Progenitor cell of endocrine pancreas (in vitro differentiated cells): ENCODE results near the gene FOXC1. TPM values are rescaled to one million over a fixed set of nuclear protein-coding genes. Genes with fewer than 3 reads are reported as not detected.
A peak's percentile ranks its signal among the peaks of the same experiment; 100 is the strongest.

Experiments used
- DNase-seq: peaks from one replicate; pipeline ENCODE4 v3.0.0; 2021; ENCODE audit warnings: low spot score; ENCODE audit not compliant: unreplicated experiment
- H3K27ac Mint-ChIP-seq: 2 replicates; pipeline ENCODE4 v1.8.0; 2021; ENCODE audit warnings: mild to moderate bottlenecking, moderate library complexity, mixed read lengths
- H3K27me3 Mint-ChIP-seq: 2 replicates; pipeline ENCODE4 v1.8.0; 2021; ENCODE audit warnings: mixed read lengths
- H3K36me3 Mint-ChIP-seq: 2 replicates; pipeline ENCODE4 v1.8.0; 2022; ENCODE audit warnings: mixed read lengths; ENCODE audit not compliant: insufficient read depth
- H3K4me1 Mint-ChIP-seq: 2 replicates; pipeline ENCODE4 v1.8.0; 2021; ENCODE audit warnings: low read depth, mixed read lengths
- H3K4me3 Mint-ChIP-seq: 2 replicates; pipeline ENCODE4 v1.8.0; 2021; ENCODE audit warnings: low read depth, mild to moderate bottlenecking, moderate library complexity, mixed read lengths
- H3K9me3 Mint-ChIP-seq: 2 replicates; pipeline ENCODE4 v1.8.0; 2021; ENCODE audit warnings: low read depth, mixed read lengths
- total RNA-seq: library from RNA; stranded (reverse); gene quantifications from 2 replicates; pipeline ENCODE4 v1.2.1, GENCODE V29; 2021
- TF ChIP-seq, protein P1 (sequence below): fragments of 200-600 bp; sonication (generic); IDR thresholded peaks from one replicate; pipeline ENCODE4 v1.5.0; 2021; ENCODE audit warnings: antibody characterized with exemption, mild to moderate bottlenecking; ENCODE audit not compliant: unreplicated experiment

Gene FOXC1
- total RNA-seq, 1 donor from 2014 or later = 0.46 TPM

GRCh38 chr6:1636272-1636825 is 26.6 kb downstream of the FOXC1 start:
- Mint-ChIP-seq H3K27me3 (peaks cover 29% of the 10 kb centered on the region), H3K27ac (no peak overlapping the region), H3K9me3 (no peaks in the 10 kb centered on the region), H3K4me3 (no peak overlapping the region), H3K36me3 (no peaks in the 10 kb centered on the region), H3K4me1 (peaks cover 7% of the 10 kb centered on the region)
- TF ChIP-seq, protein P1, sequence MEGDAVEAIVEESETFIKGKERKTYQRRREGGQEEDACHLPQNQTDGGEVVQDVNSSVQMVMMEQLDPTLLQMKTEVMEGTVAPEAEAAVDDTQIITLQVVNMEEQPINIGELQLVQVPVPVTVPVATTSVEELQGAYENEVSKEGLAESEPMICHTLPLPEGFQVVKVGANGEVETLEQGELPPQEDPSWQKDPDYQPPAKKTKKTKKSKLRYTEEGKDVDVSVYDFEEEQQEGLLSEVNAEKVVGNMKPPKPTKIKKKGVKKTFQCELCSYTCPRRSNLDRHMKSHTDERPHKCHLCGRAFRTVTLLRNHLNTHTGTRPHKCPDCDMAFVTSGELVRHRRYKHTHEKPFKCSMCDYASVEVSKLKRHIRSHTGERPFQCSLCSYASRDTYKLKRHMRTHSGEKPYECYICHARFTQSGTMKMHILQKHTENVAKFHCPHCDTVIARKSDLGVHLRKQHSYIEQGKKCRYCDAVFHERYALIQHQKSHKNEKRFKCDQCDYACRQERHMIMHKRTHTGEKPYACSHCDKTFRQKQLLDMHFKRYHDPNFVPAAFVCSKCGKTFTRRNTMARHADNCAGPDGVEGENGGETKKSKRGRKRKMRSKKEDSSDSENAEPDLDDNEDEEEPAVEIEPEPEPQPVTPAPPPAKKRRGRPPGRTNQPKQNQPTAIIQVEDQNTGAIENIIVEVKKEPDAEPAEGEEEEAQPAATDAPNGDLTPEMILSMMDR = no peak
- DNase-seq = no peak

DNA sequence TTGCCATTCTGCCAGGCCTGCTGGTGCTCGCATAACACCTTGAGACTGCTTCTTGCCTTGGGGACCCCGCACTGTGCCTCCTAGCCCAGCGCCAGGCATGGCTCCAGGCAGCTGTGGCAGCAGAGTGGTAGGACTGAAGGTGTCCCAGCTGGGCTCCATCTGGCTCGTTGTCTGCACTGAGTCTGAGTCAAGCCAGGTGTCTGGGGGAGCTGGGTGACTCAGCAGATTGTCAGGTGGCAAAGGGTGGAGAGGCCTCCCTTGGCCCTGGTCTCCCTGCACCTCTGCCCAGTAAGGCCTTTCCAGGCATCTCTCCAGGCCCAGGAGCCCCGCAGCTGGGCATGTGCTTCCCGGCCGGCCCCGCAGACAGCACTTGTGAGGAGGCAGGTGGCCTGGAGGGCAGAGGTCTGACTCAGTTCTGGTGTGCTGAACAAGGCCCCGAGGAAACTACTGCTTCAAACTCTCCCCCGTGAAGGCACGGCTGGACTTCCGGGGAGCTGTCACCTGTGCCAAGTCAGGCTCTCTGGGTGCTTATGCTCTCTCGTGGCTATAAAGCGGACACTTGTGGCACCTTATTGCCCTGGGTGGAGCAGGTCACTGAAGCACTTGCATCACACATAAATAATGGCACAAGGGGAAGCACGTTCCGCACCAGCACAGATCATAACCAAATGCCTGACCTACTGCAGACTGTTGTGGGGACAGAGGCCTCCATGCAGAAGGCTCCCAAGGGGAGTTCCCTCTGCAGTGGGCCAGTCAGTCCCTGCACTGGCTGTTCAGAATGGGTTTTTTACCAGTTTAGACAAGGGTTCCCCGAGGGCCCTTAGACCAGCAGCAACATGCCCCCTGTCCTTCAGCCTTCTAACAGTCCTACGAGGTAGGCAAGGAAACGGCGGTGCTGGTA is 27.5 kb downstream of the FOXC1 start:
- H3K27ac Mint-ChIP-seq = no peak overlapping the region

DNA sequence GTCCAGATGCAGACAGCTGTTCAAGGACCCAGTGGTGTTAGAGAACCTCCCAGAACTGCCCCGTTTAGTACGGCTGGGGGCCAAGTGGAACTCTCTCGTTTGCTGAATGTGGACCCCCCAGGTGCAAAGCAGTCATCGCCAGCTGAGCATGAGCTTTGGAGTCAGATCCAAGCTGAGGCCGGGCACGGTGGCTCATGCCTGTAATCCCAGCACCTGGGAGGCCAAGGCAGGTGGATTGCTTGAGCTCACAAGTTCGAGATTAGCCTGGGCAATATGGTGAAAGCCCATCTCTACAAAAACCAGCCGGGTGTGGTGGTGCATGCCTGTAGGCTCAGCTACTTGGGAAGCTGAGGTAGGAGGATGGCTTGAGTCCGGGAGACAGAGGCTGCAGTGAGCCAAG is 29.7 kb downstream of the FOXC1 start:
- Mint-ChIP-seq H3K4me3 (no peak overlapping the region), H3K4me1 (peaks cover 17% of the 10 kb centered on the region), H3K27me3 (peaks cover 16% of the 10 kb centered on the region), H3K36me3 (no peaks in the 10 kb centered on the region), H3K27ac (no peak overlapping the region), H3K9me3 (no peaks in the 10 kb centered on the region)
- DNase-seq = no peak
- TF ChIP-seq, protein P1 = no peak

More for the DNA sequence above, 27.5 kb downstream of the FOXC1 start:
- peaks cover 24% of the 10 kb centered on the region for H3K27me3 Mint-ChIP-seq
- no peaks in the 10 kb centered on the region for H3K36me3 Mint-ChIP-seq
- peaks cover 13% of the 10 kb centered on the region for H3K4me1 Mint-ChIP-seq
- no peak overlapping the region for H3K4me3 Mint-ChIP-seq
- TF ChIP-seq, protein P1 = no peak
- no peaks in the 10 kb centered on the region for H3K9me3 Mint-ChIP-seq
- no peak for DNase-seq

- H3K36me3 Mint-ChIP-seq = no peaks in the 10 kb centered on the region
- TF ChIP-seq, protein P1 = no peak
- no peak overlapping the region for H3K4me3 Mint-ChIP-seq
- peaks cover 15% of the 10 kb centered on the region for H3K27me3 Mint-ChIP-seq
- no peak for DNase-seq
- no peaks in the 10 kb centered on the region for H3K9me3 Mint-ChIP-seq
- peaks cover 17% of the 10 kb centered on the region for H3K4me1 Mint-ChIP-seq
- H3K27ac Mint-ChIP-seq = no peak overlapping the region
Measured at GRCh38 chr6:1640476-1640875, 30.8 kb downstream of the FOXC1 start.

- no peak overlapping the region for H3K4me3 Mint-ChIP-seq
- H3K9me3 Mint-ChIP-seq = no peaks in the 10 kb centered on the region
- peak overlapping the region; percentile 65 for H3K27ac Mint-ChIP-seq
- DNase-seq = no peak
- H3K27me3 Mint-ChIP-seq = peaks cover 25% of the 10 kb centered on the region
- TF ChIP-seq, protein P1 = no peak
- H3K36me3 Mint-ChIP-seq = no peaks in the 10 kb centered on the region
- H3K4me1 Mint-ChIP-seq = peaks cover 17% of the 10 kb centered on the region
Measured at GRCh38 chr6:1641343-1641885, 31.7 kb downstream of the FOXC1 start.
